Mammary epithelial cell (primary cell): Measurements from ENCODE around the gene GBE1.

Source experiments
- CTCF ChIP-seq, 2 donors: IDR thresholded peaks in 1 of 2; conservative IDR thresholded peaks in 1 of 2; 2 replicates each; pipeline ENCODE4 v1.5.1; 2011 to 2012; ENCODE audit warnings: inconsistent platforms in 2 of 2, low read length in 2 of 2, mild to moderate bottlenecking in 2 of 2, control low read depth in 1 of 2, low read depth in 1 of 2; ENCODE audit not compliant: insufficient read depth in 1 of 2; ENCODE audit errors: extremely low read depth in 1 of 2
- EZH2 ChIP-seq: IDR thresholded peaks from 2 replicates; pipeline ENCODE4 v1.6.1; 2012; ENCODE audit warnings: low read length, inconsistent platforms, borderline replicate concordance

- no peak for TF ChIP-seq CTCF (conservative IDR thresholded peaks at IDR 0.05 in 1 of 2, IDR thresholded peaks at IDR 0.05 in 1 of 2; ENCODE audit: extremely low read depth in 1 of 2, insufficient read depth in 1 of 2, low read depth in 1 of 2, low read length in 2 of 2)
- TF ChIP-seq EZH2, result no peak
Measured at GRCh38 chr3:81612768-81613167, 148.7 kb downstream of the GBE1 start.
